ENCODE data around the gene C9. TPM values are rescaled to one million over a fixed set of nuclear protein-coding genes. Genes with fewer than 3 reads are reported as not detected.

The C9 gene
- polyA plus RNA-seq, 1 donor from 2014 or later = not detected

- Histone ChIP-seq H3K9me3 (ENCODE audit: low read length) (no peaks in the 10 kb centered on the region), H3K79me2 (replicated peaks; ENCODE audit: insufficient read depth, low read length) (no peaks in the 10 kb centered on the region), H3F3A (ENCODE audit: insufficient read depth, low read length, poor library complexity, severe bottlenecking) (no peaks in the 10 kb centered on the region), H3K27ac (ENCODE audit: low read length) (no peak overlapping the region), H2AFZ (ENCODE audit: low read depth, low read length) (no peak overlapping the region), H3K36me3 (ENCODE audit: insufficient read depth, low read length) (no peaks in the 10 kb centered on the region), H4K20me1 (ENCODE audit: insufficient read depth) (no peaks in the 10 kb centered on the region), H3K9me2 (ENCODE audit: insufficient read depth, low read length) (no peaks in the 10 kb centered on the region), H3K9ac (ENCODE audit: low read length) (no peak overlapping the region), H3K4me3 (ENCODE audit: low read length) (no peak overlapping the region), H3K4me2 (ENCODE audit: low read length) (no peak overlapping the region), H3K27me3 (ENCODE audit: insufficient read depth, low read depth, low read length) (no peaks in the 10 kb centered on the region)
- TF ChIP-seq REST (IDR thresholded peaks at IDR 0.05; ENCODE audit: borderline replicate concordance) (no peak), RAD21 (conservative IDR thresholded peaks at IDR 0.05) (no peak), POLR2AphosphoS5 (IDR thresholded peaks at IDR 0.05) (no peak), EZH2 (IDR thresholded peaks at IDR 0.05; ENCODE audit: borderline replicate concordance, insufficient read depth, low read length, poor library complexity, severe bottlenecking) (no peak), TAF1 (IDR thresholded peaks at IDR 0.05; ENCODE audit: low read depth) (no peak), SMC3 (conservative IDR thresholded peaks at IDR 0.05; ENCODE audit: poor library complexity) (no peak), EP300 (conservative IDR thresholded peaks at IDR 0.05; ENCODE audit: poor library complexity, severe bottlenecking) (no peak), CTCF (IDR thresholded peaks at IDR 0.05; ENCODE audit: poor library complexity, severe bottlenecking) (no peak), MXI1 (conservative IDR thresholded peaks at IDR 0.05; ENCODE audit: poor library complexity, severe bottlenecking) (no peak)
These were observed 46.8 kb upstream of the C9 start for GRCh38 chr5:39411061-39411460.

- H3K27ac ChIP-seq (ENCODE audit: low read length) = no peak overlapping the region
- no peak overlapping the region for H2AFZ ChIP-seq (ENCODE audit: low read depth, low read length)
- no peaks in the 10 kb centered on the region for H4K20me1 ChIP-seq (ENCODE audit: insufficient read depth)
- H3K4me2 ChIP-seq (ENCODE audit: low read length) = no peak overlapping the region
- H3K9me3 ChIP-seq (ENCODE audit: low read length) = no peaks in the 10 kb centered on the region
- H3F3A ChIP-seq (ENCODE audit: insufficient read depth, low read length, poor library complexity, severe bottlenecking) = no peaks in the 10 kb centered on the region
- no peak overlapping the region for H3K9ac ChIP-seq (ENCODE audit: low read length)
- no peaks in the 10 kb centered on the region for H3K27me3 ChIP-seq (ENCODE audit: insufficient read depth, low read depth, low read length)
- H3K36me3 ChIP-seq (ENCODE audit: insufficient read depth, low read length) = no peaks in the 10 kb centered on the region
- no peaks in the 10 kb centered on the region for H3K79me2 ChIP-seq (replicated peaks; ENCODE audit: insufficient read depth, low read length)
- no peaks in the 10 kb centered on the region for H3K9me2 ChIP-seq (ENCODE audit: insufficient read depth, low read length)
- TF ChIP-seq SMC3 (conservative IDR thresholded peaks at IDR 0.05; ENCODE audit: poor library complexity) (no peak), TAF1 (IDR thresholded peaks at IDR 0.05; ENCODE audit: low read depth) (no peak), REST (IDR thresholded peaks at IDR 0.05; ENCODE audit: borderline replicate concordance) (no peak), EP300 (conservative IDR thresholded peaks at IDR 0.05; ENCODE audit: poor library complexity, severe bottlenecking) (no peak), POLR2AphosphoS5 (IDR thresholded peaks at IDR 0.05) (no peak), MXI1 (conservative IDR thresholded peaks at IDR 0.05; ENCODE audit: poor library complexity, severe bottlenecking) (no peak), CTCF (IDR thresholded peaks at IDR 0.05; ENCODE audit: poor library complexity, severe bottlenecking) (no peak), EZH2 (IDR thresholded peaks at IDR 0.05; ENCODE audit: borderline replicate concordance, insufficient read depth, low read length, poor library complexity, severe bottlenecking) (no peak), RAD21 (conservative IDR thresholded peaks at IDR 0.05) (no peak)
- H3K4me3 ChIP-seq (ENCODE audit: low read length) = no peak overlapping the region
These were observed 44.7 kb upstream of the C9 start for GRCh38 chr5:39409033-39409432.

Data from neural cell (in vitro differentiated cells).